GM18867 (cell line): ENCODE data around the gene IGSF9B.

Experiments used
- ATAC-seq: cut with Tn5 transposase; IDR thresholded peaks from one replicate; pipeline ENCODE4 v1.9.1; 2021; ENCODE audit warnings: mild to moderate bottlenecking, moderate library complexity; ENCODE audit not compliant: unreplicated experiment

Gene IGSF9B

GRCh38 chr11:133903875-133904817, 52.6 kb downstream of the IGSF9B start:
- no peak for ATAC-seq

- no peak for ATAC-seq
Measured at GRCh38 chr11:133903056-133903455, 53.7 kb downstream of the IGSF9B start.

GRCh38 chr11:133902506-133902905, 54.3 kb downstream of the IGSF9B start:
- ATAC-seq: no peak

- no peak for ATAC-seq
Measured at GRCh38 chr11:133901999-133902398, 54.8 kb downstream of the IGSF9B start.

- ATAC-seq: no peak
Measured at GRCh38 chr11:133901316-133901715, 55.5 kb downstream of the IGSF9B start.

- no peak for ATAC-seq
Measured at GRCh38 chr11:133900176-133901105, 56.3 kb downstream of the IGSF9B start.

GRCh38 chr11:133898770-133899115, 58.0 kb downstream of the IGSF9B start:
- no peak for ATAC-seq

GRCh38 chr11:133898031-133898769, 58.6 kb downstream of the IGSF9B start:
- ATAC-seq: no peak

- ATAC-seq: no peak
Measured at GRCh38 chr11:133897331-133897650, 59.5 kb downstream of the IGSF9B start.

- no peak for ATAC-seq
Measured at GRCh38 chr11:133896642-133897330, 60.0 kb downstream of the IGSF9B start.

GRCh38 chr11:133896028-133896427, 60.7 kb downstream of the IGSF9B start:
- ATAC-seq: peak; percentile 42

- peak; percentile 26 for ATAC-seq
Measured at GRCh38 chr11:133895551-133895950, 61.2 kb downstream of the IGSF9B start.

- peak; percentile 47 for ATAC-seq
Measured at GRCh38 chr11:133895061-133895479, 61.7 kb downstream of the IGSF9B start.

- ATAC-seq: no peak
Measured at GRCh38 chr11:133893381-133893780, 63.4 kb downstream of the IGSF9B start.

GRCh38 chr11:133892584-133893380, 64.0 kb downstream of the IGSF9B start:
- no peak for ATAC-seq

- no peak for ATAC-seq
Measured at GRCh38 chr11:133892126-133892525, 64.6 kb downstream of the IGSF9B start.

- ATAC-seq: no peak
Measured at GRCh38 chr11:133889893-133890292, 66.9 kb downstream of the IGSF9B start.

GRCh38 chr11:133889188-133889587, 67.6 kb downstream of the IGSF9B start:
- ATAC-seq: no peak

- no peak for ATAC-seq
Measured at GRCh38 chr11:133887692-133888332, 69.0 kb downstream of the IGSF9B start.
